ENCODE results near the gene LAD1. TPM values are rescaled to one million over a fixed set of nuclear protein-coding genes. Genes with fewer than 3 reads are reported as not detected.

Gene LAD1
- total and polyA plus RNA-seq, 2 experiments from 2014 or later, result not detected

- in situ Hi-C loops (cut with MboI), result loop anchor here (10.0 kb wide), 1 partner anchor 106 kb away; no protein-coding TSS in a partner anchor
- WGBS, 2 experiments (ENCODE audit: low coverage in 1 of 2, low lambda C conversion rate in 2 of 2, missing lambda C conversion rate in 2 of 2), result 76 to 77% methylated on average over 7 of the region's 7 CpGs
Measured at GRCh38 chr1:201350884-201351283, 48.2 kb downstream of the LAD1 start.

DNA sequence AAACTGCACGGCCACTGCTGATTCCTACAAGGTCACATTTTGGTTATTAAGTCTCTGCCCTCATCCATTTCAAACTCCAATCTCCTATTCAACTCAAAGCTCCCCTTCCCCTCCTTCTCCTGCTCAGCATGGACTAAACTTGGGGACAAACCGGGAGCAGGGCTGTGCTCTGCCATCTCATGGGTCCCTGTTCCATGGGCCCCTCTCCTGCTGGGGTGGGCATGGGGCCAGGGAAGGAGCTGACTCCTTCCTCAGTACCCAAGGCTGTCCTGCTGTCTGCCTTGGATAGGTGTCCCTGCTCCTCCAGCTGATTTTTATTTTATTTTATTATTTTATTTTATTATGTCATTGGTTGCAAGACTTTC lies 48.8 kb downstream of the LAD1 start:
- WGBS, 2 experiments (ENCODE audit: low coverage in 1 of 2, low lambda C conversion rate in 2 of 2, missing lambda C conversion rate in 2 of 2), result 61 to 68% methylated on average over 2 of the region's 2 CpGs

More at GRCh38 chr1:201350884-201351283, 48.2 kb downstream of the LAD1 start:
- Histone ChIP-seq H3K9me2 (ENCODE audit: insufficient read depth) (no peaks in the 10 kb centered on the region), H3K79me2 (ENCODE audit: insufficient read depth) (no peaks in the 10 kb centered on the region), H3K27ac (no peak overlapping the region), H3K4me1 (ENCODE audit: insufficient read depth) (no peaks in the 10 kb centered on the region), H3K4me2 (ENCODE audit: unreplicated experiment) (no peak overlapping the region), H4K20me1 (ENCODE audit: insufficient read depth) (no peaks in the 10 kb centered on the region), H3K27me3 (replicated peaks; ENCODE audit: insufficient read depth) (peaks cover 23% of the 10 kb centered on the region), H3K4me3 (no peak overlapping the region), H3K36me3 (ENCODE audit: low read depth) (no peaks in the 10 kb centered on the region), H2AFZ (no peak overlapping the region), H3F3A (ENCODE audit: insufficient read depth) (no peaks in the 10 kb centered on the region), H3K9me3 (ENCODE audit: low read depth) (no peaks in the 10 kb centered on the region), H3K9ac (no peak overlapping the region)
- no peak for DNase-seq
- TF ChIP-seq EZH2 (IDR thresholded peaks at IDR 0.05; ENCODE audit: insufficient read depth, poor library complexity, severe bottlenecking) (no peak), EZH2phosphoT487 (IDR thresholded peaks at IDR 0.05; ENCODE audit: insufficient read depth, low read depth) (no peak)

DNA sequence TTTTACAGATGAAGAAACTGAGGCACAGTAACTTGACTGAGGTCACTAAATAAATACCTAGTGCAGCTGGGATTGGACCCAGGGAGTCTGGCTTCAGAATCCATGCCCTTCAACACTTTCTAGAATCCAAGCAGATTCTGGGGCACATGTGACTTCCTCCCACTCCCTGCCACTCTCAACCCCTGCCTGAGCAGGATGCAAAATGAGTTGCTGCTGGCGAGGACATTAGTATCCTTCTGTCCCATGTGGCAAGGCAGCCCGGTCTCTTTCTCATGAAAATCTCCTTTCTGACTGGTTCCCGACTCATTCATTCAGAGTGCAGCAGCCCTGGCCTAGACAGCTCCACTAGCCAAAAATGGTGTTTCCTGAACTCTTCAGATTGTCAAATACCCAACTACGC lies 50.0 kb downstream of the LAD1 start:
- Histone ChIP-seq H3K4me1 (ENCODE audit: insufficient read depth) (no peaks in the 10 kb centered on the region), H2AFZ (no peak overlapping the region), H3K9me3 (ENCODE audit: low read depth) (no peaks in the 10 kb centered on the region), H3K4me2 (ENCODE audit: unreplicated experiment) (no peak overlapping the region), H3K4me3 (no peak overlapping the region), H3K9me2 (ENCODE audit: insufficient read depth) (no peaks in the 10 kb centered on the region), H4K20me1 (ENCODE audit: insufficient read depth) (no peaks in the 10 kb centered on the region), H3K27ac (no peak overlapping the region), H3K27me3 (replicated peaks; ENCODE audit: insufficient read depth) (peaks cover 29% of the 10 kb centered on the region), H3K79me2 (ENCODE audit: insufficient read depth) (no peaks in the 10 kb centered on the region), H3K9ac (no peak overlapping the region), H3K36me3 (ENCODE audit: low read depth) (no peaks in the 10 kb centered on the region), H3F3A (ENCODE audit: insufficient read depth) (no peaks in the 10 kb centered on the region)
- no peak for TF ChIP-seq EZH2 (IDR thresholded peaks at IDR 0.05; ENCODE audit: insufficient read depth, poor library complexity, severe bottlenecking)
- no peak for TF ChIP-seq EZH2phosphoT487 (IDR thresholded peaks at IDR 0.05; ENCODE audit: insufficient read depth, low read depth)
- DNase-seq, result no peak
- 81 to 84% methylated on average over 4 of the region's 4 CpGs for WGBS, 2 experiments (ENCODE audit: low coverage in 1 of 2, low lambda C conversion rate in 2 of 2, missing lambda C conversion rate in 2 of 2)
- in situ Hi-C loops (cut with MboI), result no loop called here

More for the DNA sequence above, 48.8 kb downstream of the LAD1 start:
- no peak overlapping the region for H3K4me2 ChIP-seq (ENCODE audit: unreplicated experiment)
- H3K9ac ChIP-seq, result no peak overlapping the region
- TF ChIP-seq EZH2phosphoT487 (IDR thresholded peaks at IDR 0.05; ENCODE audit: insufficient read depth, low read depth) (no peak), EZH2 (IDR thresholded peaks at IDR 0.05; ENCODE audit: insufficient read depth, poor library complexity, severe bottlenecking) (no peak)
- H3K9me3 ChIP-seq (ENCODE audit: low read depth), result no peaks in the 10 kb centered on the region
- no peak for DNase-seq
- H3K27me3 ChIP-seq (replicated peaks; ENCODE audit: insufficient read depth), result peaks cover 29% of the 10 kb centered on the region
- no peaks in the 10 kb centered on the region for H3F3A ChIP-seq (ENCODE audit: insufficient read depth)
- no peaks in the 10 kb centered on the region for H3K79me2 ChIP-seq (ENCODE audit: insufficient read depth)
- H3K9me2 ChIP-seq (ENCODE audit: insufficient read depth), result no peaks in the 10 kb centered on the region
- no peaks in the 10 kb centered on the region for H3K4me1 ChIP-seq (ENCODE audit: insufficient read depth)
- no peak overlapping the region for H3K4me3 ChIP-seq
- no peak overlapping the region for H2AFZ ChIP-seq
- H3K36me3 ChIP-seq (ENCODE audit: low read depth), result no peaks in the 10 kb centered on the region
- no peaks in the 10 kb centered on the region for H4K20me1 ChIP-seq (ENCODE audit: insufficient read depth)
- in situ Hi-C loops (cut with MboI), result loop anchor here (10.0 kb wide), 1 partner anchor 106 kb away; no protein-coding TSS in a partner anchor
- no peak overlapping the region for H3K27ac ChIP-seq

DNA sequence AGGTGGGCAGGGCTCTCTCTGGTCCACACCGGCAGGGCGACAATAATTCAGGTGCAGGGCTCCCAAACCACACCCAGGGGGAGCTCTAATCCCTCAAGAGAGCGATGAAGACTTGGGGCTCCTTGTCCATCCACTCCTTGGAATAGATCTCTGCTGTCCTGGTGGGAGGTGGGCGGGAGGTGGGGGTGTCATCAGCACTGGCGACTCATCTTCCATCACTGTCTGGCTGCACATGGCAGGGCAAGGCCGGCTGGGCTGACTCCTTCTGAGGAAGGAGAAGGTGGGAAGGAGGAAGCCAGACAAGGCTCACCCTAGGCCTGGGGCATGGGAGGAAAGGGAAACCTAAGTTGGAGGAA lies 50.9 kb downstream of the LAD1 start:
- Histone ChIP-seq H3K9ac (no peak overlapping the region), H3K27me3 (replicated peaks; ENCODE audit: insufficient read depth) (peaks cover 24% of the 10 kb centered on the region), H3K4me1 (ENCODE audit: insufficient read depth) (no peaks in the 10 kb centered on the region), H3K9me2 (ENCODE audit: insufficient read depth) (no peaks in the 10 kb centered on the region), H3K4me3 (no peak overlapping the region), H3K4me2 (ENCODE audit: unreplicated experiment) (no peak overlapping the region), H3K27ac (no peak overlapping the region), H2AFZ (no peak overlapping the region), H3K9me3 (ENCODE audit: low read depth) (no peaks in the 10 kb centered on the region), H3K36me3 (ENCODE audit: low read depth) (no peaks in the 10 kb centered on the region), H3K79me2 (ENCODE audit: insufficient read depth) (no peaks in the 10 kb centered on the region), H3F3A (ENCODE audit: insufficient read depth) (no peaks in the 10 kb centered on the region), H4K20me1 (ENCODE audit: insufficient read depth) (no peaks in the 10 kb centered on the region)
- DNase-seq, result peak; percentile 76
- no peak for TF ChIP-seq EZH2phosphoT487 (IDR thresholded peaks at IDR 0.05; ENCODE audit: insufficient read depth, low read depth)
- TF ChIP-seq EZH2 (IDR thresholded peaks at IDR 0.05; ENCODE audit: insufficient read depth, poor library complexity, severe bottlenecking), result no peak
- in situ Hi-C loops (cut with MboI), result no loop called here
- 26 to 31% methylated on average over 4 to 6 of the region's 6 CpGs for WGBS, 2 experiments (ENCODE audit: low coverage in 1 of 2, low lambda C conversion rate in 2 of 2, missing lambda C conversion rate in 2 of 2)
